Type B pancreatic cell (in vitro differentiated cells): Measurements from ENCODE around the gene TUBGCP6. TPM values are rescaled to one million over a fixed set of nuclear protein-coding genes. Genes with fewer than 3 reads are reported as not detected.

Experiments used
- DNase-seq: peaks from one replicate; pipeline ENCODE4 v3.0.0; 2021; ENCODE audit warnings: mixed read lengths; ENCODE audit not compliant: unreplicated experiment; ENCODE audit errors: extremely low spot score
- H3K27ac Mint-ChIP-seq: 2 replicates; pipeline ENCODE4 v1.8.0; 2021; ENCODE audit warnings: mild to moderate bottlenecking, mixed read lengths
- H3K27me3 Mint-ChIP-seq: 2 replicates; pipeline ENCODE4 v1.8.0; 2021; ENCODE audit warnings: mixed read lengths
- H3K36me3 Mint-ChIP-seq: 2 replicates; pipeline ENCODE4 v1.8.0; 2021; ENCODE audit warnings: mixed read lengths
- H3K4me1 Mint-ChIP-seq: one replicate; pipeline ENCODE4 v1.8.0; 2021; ENCODE audit warnings: mixed read lengths; ENCODE audit not compliant: unreplicated experiment
- H3K4me3 Mint-ChIP-seq: 2 replicates; pipeline ENCODE4 v1.8.0; 2021; ENCODE audit warnings: mild to moderate bottlenecking, mixed read lengths
- H3K9me3 Mint-ChIP-seq: 2 replicates; pipeline ENCODE4 v1.8.0; 2021; ENCODE audit warnings: mixed read lengths
- long read RNA-seq: library from polyadenylated mRNA; unstranded; transcript quantifications from one replicate; pipeline ENCODE4 v2.0.0, GENCODE V29; 2020
- total RNA-seq: library from RNA; stranded (reverse); gene quantifications from 2 replicates; pipeline ENCODE4 v1.2.1, GENCODE V29; 2021; ENCODE audit warnings: low replicate concordance
- TF ChIP-seq, protein P1 (sequence below): fragments of 200-600 bp; sonication (generic); conservative IDR thresholded peaks from 2 replicates; pipeline ENCODE4 v1.5.0; 2021; ENCODE audit warnings: antibody characterized with exemption, mild to moderate bottlenecking

Gene TUBGCP6, protein sequence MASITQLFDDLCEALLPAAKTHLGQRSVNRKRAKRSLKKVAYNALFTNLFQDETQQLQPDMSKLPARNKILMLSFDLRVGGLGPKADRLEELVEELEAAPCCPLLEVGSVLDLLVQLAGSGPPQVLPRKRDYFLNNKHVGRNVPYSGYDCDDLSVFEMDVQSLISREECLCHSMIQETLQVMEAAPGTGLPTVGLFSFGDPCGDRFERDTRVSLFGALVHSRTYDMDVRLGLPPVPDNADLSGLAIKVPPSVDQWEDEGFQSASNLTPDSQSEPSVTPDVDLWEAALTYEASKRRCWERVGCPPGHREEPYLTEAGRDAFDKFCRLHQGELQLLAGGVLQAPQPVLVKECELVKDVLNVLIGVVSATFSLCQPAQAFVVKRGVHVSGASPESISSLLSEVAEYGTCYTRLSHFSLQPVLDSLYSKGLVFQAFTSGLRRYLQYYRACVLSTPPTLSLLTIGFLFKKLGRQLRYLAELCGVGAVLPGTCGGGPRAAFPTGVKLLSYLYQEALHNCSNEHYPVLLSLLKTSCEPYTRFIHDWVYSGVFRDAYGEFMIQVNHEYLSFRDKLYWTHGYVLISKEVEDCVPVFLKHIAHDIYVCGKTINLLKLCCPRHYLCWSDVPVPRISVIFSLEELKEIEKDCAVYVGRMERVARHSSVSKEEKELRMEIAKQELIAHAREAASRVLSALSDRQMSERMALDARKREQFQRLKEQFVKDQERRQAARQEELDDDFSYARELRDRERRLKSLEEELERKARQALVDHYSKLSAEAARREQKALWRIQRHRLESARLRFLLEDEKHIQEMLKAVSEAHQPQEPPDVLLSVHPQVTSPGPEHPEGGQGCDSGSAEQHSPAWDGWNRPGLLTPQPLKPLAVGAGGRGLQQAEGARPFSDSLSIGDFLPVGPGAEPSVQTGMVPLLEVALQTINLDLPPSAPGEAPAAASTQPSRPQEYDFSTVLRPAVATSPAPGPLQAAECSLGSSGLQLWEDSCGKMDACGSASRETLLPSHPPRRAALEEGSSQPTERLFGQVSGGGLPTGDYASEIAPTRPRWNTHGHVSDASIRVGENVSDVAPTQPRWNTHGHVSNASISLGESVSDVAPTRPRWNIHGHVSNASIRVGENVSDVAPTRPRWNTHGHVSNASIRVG (N-terminal part only)
- 43.0 and 51.4 TPM in 2 replicates for total RNA-seq
- long read RNA-seq, partial matches to known transcripts = 7 of 8 reads
- long read RNA-seq, other reads (novel, unspliced or antisense) = 1 of 8 reads

DNA sequence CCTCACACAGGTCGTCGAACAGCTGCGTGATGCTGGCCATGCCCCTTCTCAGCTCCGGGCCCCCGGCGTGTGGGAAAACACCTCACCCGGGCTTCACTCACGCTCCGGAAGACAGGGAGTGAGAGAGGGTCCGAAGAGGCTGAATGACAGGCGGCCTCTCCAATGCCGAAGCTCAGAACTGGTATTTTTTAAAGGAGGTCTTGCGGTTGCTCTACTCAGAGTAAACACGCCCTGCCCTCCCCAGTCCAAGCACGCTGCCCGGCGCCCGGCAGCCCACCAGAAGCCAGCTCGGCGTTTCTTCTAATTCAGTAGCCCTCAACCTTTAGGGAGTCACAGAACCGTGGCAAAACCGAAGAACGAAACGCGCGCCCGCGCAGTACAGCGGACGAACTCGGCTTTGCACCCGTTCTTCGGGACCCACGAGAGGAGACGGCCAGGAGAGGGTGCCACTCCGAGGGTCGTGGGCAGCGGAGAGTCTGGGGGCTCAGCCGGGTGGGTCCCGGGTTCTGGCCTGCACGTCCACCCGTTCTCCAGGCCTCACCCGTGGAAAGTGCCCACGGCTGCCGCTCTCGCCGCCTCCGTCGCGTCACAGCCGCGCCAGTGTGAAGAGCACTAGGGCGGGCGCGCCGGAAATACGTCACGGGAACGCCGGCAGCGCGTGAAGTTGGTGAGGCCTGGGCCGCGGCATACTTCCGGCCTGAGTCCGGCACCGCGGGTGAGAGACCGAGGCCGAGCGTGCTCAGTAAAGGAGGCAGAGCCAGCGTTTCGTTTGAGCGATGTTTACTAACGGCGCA, at the start of gene TUBGCP6:
TSS of gene TUBGCP6 (minus strand) at position 604 of the 794 bp plus-strand sequence. CDS start at position 40, 564 bp downstream.
- TF ChIP-seq, protein P1, sequence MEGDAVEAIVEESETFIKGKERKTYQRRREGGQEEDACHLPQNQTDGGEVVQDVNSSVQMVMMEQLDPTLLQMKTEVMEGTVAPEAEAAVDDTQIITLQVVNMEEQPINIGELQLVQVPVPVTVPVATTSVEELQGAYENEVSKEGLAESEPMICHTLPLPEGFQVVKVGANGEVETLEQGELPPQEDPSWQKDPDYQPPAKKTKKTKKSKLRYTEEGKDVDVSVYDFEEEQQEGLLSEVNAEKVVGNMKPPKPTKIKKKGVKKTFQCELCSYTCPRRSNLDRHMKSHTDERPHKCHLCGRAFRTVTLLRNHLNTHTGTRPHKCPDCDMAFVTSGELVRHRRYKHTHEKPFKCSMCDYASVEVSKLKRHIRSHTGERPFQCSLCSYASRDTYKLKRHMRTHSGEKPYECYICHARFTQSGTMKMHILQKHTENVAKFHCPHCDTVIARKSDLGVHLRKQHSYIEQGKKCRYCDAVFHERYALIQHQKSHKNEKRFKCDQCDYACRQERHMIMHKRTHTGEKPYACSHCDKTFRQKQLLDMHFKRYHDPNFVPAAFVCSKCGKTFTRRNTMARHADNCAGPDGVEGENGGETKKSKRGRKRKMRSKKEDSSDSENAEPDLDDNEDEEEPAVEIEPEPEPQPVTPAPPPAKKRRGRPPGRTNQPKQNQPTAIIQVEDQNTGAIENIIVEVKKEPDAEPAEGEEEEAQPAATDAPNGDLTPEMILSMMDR = peak; percentile 61

DNA sequence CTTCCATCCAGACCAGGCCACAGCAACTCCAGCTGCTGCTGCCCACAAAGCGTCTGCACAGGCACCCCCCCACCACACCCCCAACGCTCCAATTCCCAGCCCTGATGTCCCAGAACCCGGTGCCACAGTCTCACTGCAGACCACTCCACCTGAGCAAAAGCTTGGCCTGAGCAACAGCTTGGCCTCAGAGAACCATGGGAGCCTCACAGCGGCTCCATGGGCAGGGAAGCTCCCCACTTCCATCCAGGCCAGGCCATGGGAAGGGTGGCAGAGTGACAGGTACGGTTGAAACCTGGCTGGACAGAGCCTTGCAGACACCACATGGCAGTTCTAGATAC, 49.5 kb upstream of the TUBGCP6 start:
- TF ChIP-seq, protein P1 = no peak
- Mint-ChIP-seq H3K9me3 (no peaks in the 10 kb centered on the region), H3K4me3 (no peak overlapping the region), H3K36me3 (no peaks in the 10 kb centered on the region), H3K27ac (peak overlapping the region; percentile 85), H3K27me3 (no peaks in the 10 kb centered on the region), H3K4me1 (peaks cover 15% of the 10 kb centered on the region)
- no peak for DNase-seq

More for the DNA sequence above, at the start of gene TUBGCP6:
- Mint-ChIP-seq H3K27me3 (no peaks in the 10 kb centered on the region), H3K4me3 (peak within 1 kb of the TSS; percentile 97), H3K36me3 (peaks cover 4% of the 10 kb centered on the region), H3K4me1 (peaks cover 18% of the 10 kb centered on the region), H3K27ac (peak within 1 kb of the TSS; percentile 98), H3K9me3 (no peaks in the 10 kb centered on the region)
- peak; percentile 94 for DNase-seq

DNA sequence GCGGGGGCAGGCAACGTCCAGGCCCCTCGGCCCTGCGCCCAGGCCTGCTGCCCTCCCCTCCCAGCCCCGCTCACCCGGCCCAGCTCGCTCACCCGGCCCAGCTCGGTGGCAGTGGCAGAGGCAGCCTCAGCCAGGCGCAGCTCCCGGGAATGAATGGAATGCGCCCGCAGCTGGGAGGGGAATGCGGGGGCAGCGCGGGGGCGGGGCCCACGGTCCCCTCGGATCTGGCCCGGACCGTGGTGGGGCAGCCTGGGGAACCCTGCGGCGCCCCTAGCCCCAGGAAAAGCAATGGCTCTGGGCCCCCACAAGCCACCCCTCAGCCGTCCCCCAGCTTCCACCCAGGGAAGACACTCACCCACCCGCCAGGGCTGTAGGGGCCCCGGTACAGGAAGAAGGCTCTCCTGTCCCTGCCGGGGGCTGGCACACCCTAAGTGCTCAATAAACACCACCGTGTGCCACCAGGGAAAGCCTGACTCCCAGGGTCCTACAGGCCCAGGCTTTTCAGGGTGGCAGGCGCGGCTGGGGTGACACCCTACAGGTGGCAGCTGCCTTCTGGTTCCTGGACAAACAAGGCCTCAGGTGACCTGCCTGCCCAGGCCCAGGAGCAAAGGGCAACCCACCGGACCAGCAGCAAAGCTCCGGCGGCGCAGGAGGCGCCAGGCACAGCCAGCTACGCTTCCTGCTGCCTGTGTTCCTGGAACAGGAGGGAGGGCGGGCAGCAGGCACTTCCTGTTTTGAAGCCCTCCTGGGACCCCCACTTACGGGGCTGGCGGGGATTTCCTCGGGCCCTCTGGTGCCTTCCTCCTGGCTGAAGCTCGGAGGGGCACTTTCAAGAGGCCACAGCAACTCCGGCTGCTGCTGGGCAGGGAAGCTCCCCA, 48.9 kb upstream of the TUBGCP6 start:
- H3K4me1 Mint-ChIP-seq = peaks cover 15% of the 10 kb centered on the region
- no peaks in the 10 kb centered on the region for H3K27me3 Mint-ChIP-seq
- H3K9me3 Mint-ChIP-seq = no peaks in the 10 kb centered on the region
- peak overlapping the region; percentile 85 for H3K27ac Mint-ChIP-seq
- H3K36me3 Mint-ChIP-seq = no peaks in the 10 kb centered on the region
- TF ChIP-seq, protein P1 = no peak
- no peak for DNase-seq
- H3K4me3 Mint-ChIP-seq = no peak overlapping the region

DNA sequence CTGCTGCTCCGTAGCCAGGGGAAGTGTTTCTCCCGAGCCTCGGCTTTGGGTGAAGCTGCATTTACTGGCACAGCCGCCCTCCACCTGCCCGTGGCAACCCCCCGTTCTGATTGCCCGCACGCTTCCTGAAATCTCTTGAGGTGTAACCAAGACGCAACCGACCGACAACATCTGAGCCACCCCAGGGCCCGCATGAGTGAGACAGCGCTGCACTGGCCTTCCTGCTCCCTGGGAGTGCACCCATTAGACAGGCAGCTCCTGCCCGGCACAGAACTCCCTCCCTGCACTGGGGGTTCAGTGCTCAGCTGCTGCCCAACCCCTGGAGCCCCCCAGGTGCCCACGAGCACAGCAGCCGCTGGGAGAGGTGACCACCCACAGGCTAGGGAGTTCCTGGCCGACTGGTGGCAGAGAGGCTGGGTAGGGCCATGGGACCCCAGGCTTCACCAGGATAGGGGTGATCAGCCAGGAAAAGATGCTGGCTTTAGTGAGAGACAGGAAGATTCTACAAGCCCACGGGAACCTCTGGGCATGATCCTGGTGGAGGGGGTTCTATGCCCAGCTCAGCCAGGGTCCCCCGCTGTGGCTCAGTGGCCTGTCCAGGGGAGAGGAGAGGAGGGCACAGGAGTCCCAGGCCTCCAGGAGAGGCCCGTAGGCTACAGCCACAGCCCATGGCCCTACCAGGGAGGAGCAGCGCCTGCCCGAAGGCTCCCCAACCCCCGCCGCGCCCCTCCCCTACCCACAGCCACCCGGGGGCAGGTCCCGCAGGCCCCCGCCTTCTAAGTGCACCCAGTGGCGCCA, 48.0 kb upstream of the TUBGCP6 start:
- Mint-ChIP-seq H3K4me3 (peak overlapping the region; percentile 52), H3K9me3 (no peaks in the 10 kb centered on the region)

More for the DNA sequence above, 48.0 kb upstream of the TUBGCP6 start:
- Mint-ChIP-seq H3K4me1 (peaks cover 15% of the 10 kb centered on the region), H3K27me3 (no peaks in the 10 kb centered on the region), H3K27ac (peak overlapping the region; percentile 83), H3K36me3 (no peaks in the 10 kb centered on the region)
- DNase-seq = no peak
- TF ChIP-seq, protein P1 = no peak
